Measurements from ENCODE around the gene STPG4. TPM values are rescaled to one million over a fixed set of nuclear protein-coding genes. Genes with fewer than 3 reads are reported as not detected.

The STPG4 gene
- total RNA-seq, 1 experiment from 2014 or later: 10.6 TPM

GRCh38 chr2:47056374-47056773, 98.7 kb downstream of the STPG4 start:
- no peak overlapping the region for H3K9ac ChIP-seq (ENCODE audit: low read length)
- no peaks in the 10 kb centered on the region for H3K9me2 ChIP-seq (ENCODE audit: insufficient read depth)
- intact Hi-C loops (cut with micrococcal nuclease): no loop called here
- H3K27me3 ChIP-seq (ENCODE audit: insufficient read depth, low read length): no peaks in the 10 kb centered on the region
- DNase-seq (ENCODE audit: low read depth, low spot score) (no peak), ATAC-seq (no peak)
- H3K4me3 ChIP-seq (replicated peaks in 1 of 2; ENCODE audit: low read depth in 1 of 2, low read length in 2 of 2): no peak overlapping the region
- no peak overlapping the region for H3K27ac ChIP-seq (ENCODE audit: low read depth, low read length)
- no peak overlapping the region for H3K4me2 ChIP-seq (ENCODE audit: low read length)
- H4K20me1 ChIP-seq (ENCODE audit: insufficient read depth): no peaks in the 10 kb centered on the region
- peaks cover 0 to 10% of the 10 kb centered on the region in 2 experiments; a peak in 1 of 4 replicates for H3K4me1 ChIP-seq (ENCODE audit: control insufficient read depth in 1 of 2, insufficient read depth in 2 of 2, low read length in 2 of 2)
- no peak overlapping the region for H2AFZ ChIP-seq (ENCODE audit: low read depth, low read length, poor library complexity, severe bottlenecking)
- no peaks in the 10 kb centered on the region for H3K79me2 ChIP-seq (ENCODE audit: insufficient read depth, low read length)
- TF ChIP-seq ATF3 (IDR thresholded peaks at IDR 0.05) (no peak), EGR1 (IDR thresholded peaks at IDR 0.05; ENCODE audit: low read depth) (no peak), JUND (IDR thresholded peaks at IDR 0.05) (no peak), MAX (IDR thresholded peaks at IDR 0.05) (no peak), ZNF274 (IDR thresholded peaks at IDR 0.05; ENCODE audit: low read depth, low read length) (no peak), ZFX (IDR thresholded peaks at IDR 0.05) (no peak)
- ChIA-PET POLR2A (no interaction called here), RAD21 (ENCODE audit: low non-redundant PET in 1 of 2, low total read pairs in 2 of 2, uncharacterized antibody in 2 of 2, unreplicated experiment in 2 of 2) (no interaction called here), CTCF (no interaction called here)
- no peaks in the 10 kb centered on the region for H3K9me3 ChIP-seq (ENCODE audit: control insufficient read depth in 1 of 2, insufficient read depth in 1 of 2, low read depth in 1 of 2, low read length in 2 of 2)
- no TSS peak for BruUV-seq (replicated peaks)
- H3K36me3 ChIP-seq (ENCODE audit: control insufficient read depth in 1 of 2, insufficient read depth in 2 of 2, low read length in 2 of 2): no peaks in the 10 kb centered on the region; a peak in 1 of 4 replicates

- ATAC-seq (no peak), DNase-seq (ENCODE audit: low read depth, low spot score) (no peak)
- Histone ChIP-seq H3K27ac (ENCODE audit: low read depth, low read length) (no peak overlapping the region), H3K27me3 (ENCODE audit: insufficient read depth, low read length) (no peaks in the 10 kb centered on the region), H3K9me2 (ENCODE audit: insufficient read depth) (no peaks in the 10 kb centered on the region), H3K4me1 (ENCODE audit: control insufficient read depth in 1 of 2, insufficient read depth in 2 of 2, low read length in 2 of 2) (peaks cover 0 to 10% of the 10 kb centered on the region in 2 experiments; a peak in 1 of 4 replicates), H3K79me2 (ENCODE audit: insufficient read depth, low read length) (no peaks in the 10 kb centered on the region), H3K9ac (ENCODE audit: low read length) (no peak overlapping the region), H3K36me3 (ENCODE audit: control insufficient read depth in 1 of 2, insufficient read depth in 2 of 2, low read length in 2 of 2) (no peaks in the 10 kb centered on the region; a peak in 1 of 4 replicates), H3K4me2 (ENCODE audit: low read length) (no peak overlapping the region), H2AFZ (ENCODE audit: low read depth, low read length, poor library complexity, severe bottlenecking) (no peak overlapping the region), H4K20me1 (ENCODE audit: insufficient read depth) (no peaks in the 10 kb centered on the region), H3K4me3 (replicated peaks in 1 of 2; ENCODE audit: low read depth in 1 of 2, low read length in 2 of 2) (no peak overlapping the region), H3K9me3 (ENCODE audit: control insufficient read depth in 1 of 2, insufficient read depth in 1 of 2, low read depth in 1 of 2, low read length in 2 of 2) (no peaks in the 10 kb centered on the region)
- intact Hi-C loops (cut with micrococcal nuclease): no loop called here
- POLR2A ChIA-PET: no interaction called here
- RAD21 ChIA-PET (ENCODE audit: low non-redundant PET in 1 of 2, low total read pairs in 2 of 2, uncharacterized antibody in 2 of 2, unreplicated experiment in 2 of 2): no interaction called here
- TF ChIP-seq EGR1 (IDR thresholded peaks at IDR 0.05; ENCODE audit: low read depth) (no peak), ZNF274 (IDR thresholded peaks at IDR 0.05; ENCODE audit: low read depth, low read length) (no peak), CEBPB (IDR thresholded peaks at IDR 0.05; ENCODE audit: low read depth) (no peak), REST (IDR thresholded peaks at IDR 0.05; ENCODE audit: low read depth) (no peak), FOSL1 (IDR thresholded peaks at IDR 0.05; ENCODE audit: low read depth) (no peak), POLR2AphosphoS5 (IDR thresholded peaks at IDR 0.05; ENCODE audit: low read depth, low read length) (no peak), SRF (IDR thresholded peaks at IDR 0.05; ENCODE audit: low read depth) (no peak), CBX3 (IDR thresholded peaks at IDR 0.05; ENCODE audit: low read depth) (no peak)
- BruUV-seq (replicated peaks): no TSS peak
- CTCF ChIA-PET: no interaction called here
These were observed 100.2 kb downstream of the STPG4 start for GRCh38 chr2:47054868-47055267.
